WTC11 (cell line): ENCODE results near the gene KIAA0753. TPM values are rescaled to one million over a fixed set of nuclear protein-coding genes. Genes with fewer than 3 reads are reported as not detected.

ENCODE experiments used
- ATAC-seq: fragments of 200-7000 bp; cut with Tn5 transposase; 2 replicates; pipeline ENCODE4 v1.10.0; 2021; ENCODE audit warnings: mild to moderate bottlenecking, moderate library complexity
- CTCF ChIA-PET: fragments of 300-600 bp; sonication (Branson Sonifier 250); formaldehyde crosslinking; loops from one replicate; lab custom pipeline; 2021; ENCODE audit warnings: antibody characterized with exemption; lab: Charles Lee
- POLR2A ChIA-PET: fragments of 350-600 bp; sonication (Branson Sonifier 250); formaldehyde crosslinking; loops from one replicate; lab custom pipeline; 2021; ENCODE audit warnings: antibody characterized with exemption; lab: Charles Lee
- DNase-seq: peaks from one replicate; pipeline ENCODE4 v3.0.0; 2021; ENCODE audit warnings: low spot score
- H3K27ac Mint-ChIP-seq: 2 replicates; pipeline ENCODE4 v1.8.0; 2021; ENCODE audit warnings: mixed read lengths
- H3K27me3 Mint-ChIP-seq: 2 replicates; pipeline ENCODE4 v1.8.0; 2021; ENCODE audit warnings: low read depth, mild to moderate bottlenecking, moderate library complexity, mixed read lengths
- H3K36me3 Mint-ChIP-seq: 2 replicates; pipeline ENCODE4 v1.8.0; 2021; ENCODE audit warnings: mixed read lengths
- H3K4me1 Mint-ChIP-seq: 2 replicates; pipeline ENCODE4 v1.8.0; 2022; ENCODE audit warnings: mixed read lengths
- H3K4me3 Mint-ChIP-seq: 2 replicates; pipeline ENCODE4 v1.8.0; 2021; ENCODE audit warnings: mild to moderate bottlenecking, moderate library complexity, mixed read lengths
- H3K9me3 Mint-ChIP-seq: 2 replicates; pipeline ENCODE4 v1.8.0; 2021; ENCODE audit warnings: mixed read lengths
- ESRRA ChIP-seq: sonication (generic); formaldehyde crosslinking; IDR thresholded peaks from 2 replicates; pipeline ENCODE4 v1.8.1; 2022; ENCODE audit warnings: mild to moderate bottlenecking, missing genetic modification reagents, borderline replicate concordance
- FOXK1 ChIP-seq: sonication (generic); formaldehyde crosslinking; IDR thresholded peaks from 2 replicates; pipeline ENCODE4 v1.8.0; 2022; ENCODE audit warnings: mild to moderate bottlenecking, moderate library complexity, missing genetic modification reagents
- JUN ChIP-seq: sonication (generic); formaldehyde crosslinking; IDR thresholded peaks from 2 replicates; pipeline ENCODE4 v1.8.0; 2023; ENCODE audit warnings: mild to moderate bottlenecking, missing genetic modification reagents
- KAT7 ChIP-seq: sonication (generic); formaldehyde crosslinking; IDR thresholded peaks from 2 replicates; pipeline ENCODE4 v1.8.1; 2023; ENCODE audit warnings: missing genetic modification reagents, mild to moderate bottlenecking, borderline replicate concordance
- NFE2L1 ChIP-seq: sonication (generic); formaldehyde crosslinking; IDR thresholded peaks from 2 replicates; pipeline ENCODE4 v1.8.1; 2023; ENCODE audit warnings: missing genetic modification reagents
- NR3C1 ChIP-seq: sonication (generic); formaldehyde crosslinking; conservative IDR thresholded peaks from 2 replicates; pipeline ENCODE4 v1.8.1; 2023; ENCODE audit warnings: low read depth, mild to moderate bottlenecking, missing genetic modification reagents
- RELA ChIP-seq: sonication (generic); formaldehyde crosslinking; IDR thresholded peaks from 2 replicates; pipeline ENCODE4 v1.8.1; 2022; ENCODE audit warnings: missing genetic modification reagents, mild to moderate bottlenecking, borderline replicate concordance
- SOX15 ChIP-seq: fragments of 250-450 bp; sonication (Bioruptor Pico); IDR thresholded peaks from 2 replicates; pipeline ENCODE4 v1.9.0; 2021; ENCODE audit warnings: mild to moderate bottlenecking
- TCF7 ChIP-seq: sonication (generic); formaldehyde crosslinking; IDR thresholded peaks from 2 replicates; pipeline ENCODE4 v1.8.0; 2022; ENCODE audit warnings: mild to moderate bottlenecking, low read depth, missing genetic modification reagents, moderate library complexity
- TEAD4 ChIP-seq: sonication (generic); formaldehyde crosslinking; IDR thresholded peaks from 2 replicates; pipeline ENCODE4 v1.8.0; 2022; ENCODE audit warnings: mild to moderate bottlenecking, missing genetic modification reagents
- ZNF232 ChIP-seq: sonication (generic); formaldehyde crosslinking; IDR thresholded peaks from 2 replicates; pipeline ENCODE4 v1.8.0; 2022; ENCODE audit warnings: mild to moderate bottlenecking, missing genetic modification reagents
- ZNF317 ChIP-seq: sonication (generic); formaldehyde crosslinking; IDR thresholded peaks from 2 replicates; pipeline ENCODE4 v1.8.1; 2023; ENCODE audit warnings: low read depth, mild to moderate bottlenecking, moderate library complexity, missing genetic modification reagents, borderline replicate concordance
- ZNF671 ChIP-seq: fragments of 250-450 bp; sonication (Bioruptor Pico); IDR thresholded peaks from 2 replicates; pipeline ENCODE4 v1.8.0; 2021; ENCODE audit warnings: mild to moderate bottlenecking
- total RNA-seq: library from RNA; stranded (reverse); gene quantifications from 3 replicates; pipeline ENCODE4 v1.2.3, GENCODE V29; 2021
- TF ChIP-seq, protein P1 (sequence below): sonication (generic); formaldehyde crosslinking; IDR thresholded peaks from 2 replicates; pipeline ENCODE4 v1.8.0; 2022; ENCODE audit warnings: mild to moderate bottlenecking, missing genetic modification reagents
- TF ChIP-seq, protein P2 (sequence below): fragments of 250-450 bp; sonication (Bioruptor Pico); IDR thresholded peaks from 2 replicates; pipeline ENCODE4 v2.1.2; 2022; ENCODE audit warnings: mild to moderate bottlenecking, moderate library complexity
- TF ChIP-seq, protein P3 (sequence below): fragments of 250-450 bp; sonication (Bioruptor Pico); conservative IDR thresholded peaks from 2 replicates; pipeline ENCODE4 v1.9.0; 2021; ENCODE audit warnings: mild to moderate bottlenecking
- TF ChIP-seq, protein P4 (sequence below): sonication (generic); formaldehyde crosslinking; IDR thresholded peaks from 2 replicates; pipeline ENCODE4 v1.8.0; 2023; ENCODE audit warnings: mild to moderate bottlenecking, missing genetic modification reagents
- TF ChIP-seq, protein P5 (sequence below): sonication (generic); formaldehyde crosslinking; conservative IDR thresholded peaks from 2 replicates; pipeline ENCODE4 v1.8.1; 2022; ENCODE audit warnings: mild to moderate bottlenecking, missing genetic modification reagents
- TF ChIP-seq, protein P6 (sequence below): sonication (generic); formaldehyde crosslinking; IDR thresholded peaks from 2 replicates; pipeline ENCODE4 v1.8.0; 2022; ENCODE audit warnings: mild to moderate bottlenecking, missing genetic modification reagents
- TF ChIP-seq, protein P7 (sequence below): sonication (generic); formaldehyde crosslinking; IDR thresholded peaks from 2 replicates; pipeline ENCODE4 v1.8.0; 2023; ENCODE audit warnings: missing genetic modification reagents
- TF ChIP-seq, protein P8 (sequence below): fragments of 250-450 bp; sonication (Bioruptor Pico); IDR thresholded peaks from 2 replicates; pipeline ENCODE4 v1.9.0; 2021; ENCODE audit warnings: mild to moderate bottlenecking

KIAA0753 gene
- total RNA-seq, 1 experiment from 2014 or later = 22.8 TPM

DNA sequence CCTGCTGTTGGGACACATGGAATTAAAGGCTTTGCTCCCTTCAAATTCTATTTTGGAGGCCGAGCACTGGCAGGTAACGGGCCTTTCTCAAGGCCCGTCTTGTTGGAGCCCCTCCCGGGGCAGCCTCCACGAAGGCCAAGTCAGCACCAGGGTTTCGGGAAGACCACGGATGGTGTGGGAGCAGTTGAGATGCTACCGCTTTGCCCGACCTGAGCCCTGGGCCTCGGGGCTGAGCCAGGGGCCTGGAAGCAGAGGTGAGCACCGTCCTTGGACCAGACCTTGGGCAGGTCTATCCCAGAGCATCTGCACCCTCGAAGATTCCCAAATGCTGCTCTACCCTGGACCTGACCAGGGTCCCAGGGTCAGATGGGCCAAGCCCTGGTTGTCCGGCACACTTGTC, 34.1 kb upstream of the KIAA0753 start (continued):
- TF ChIP-seq, protein P1, sequence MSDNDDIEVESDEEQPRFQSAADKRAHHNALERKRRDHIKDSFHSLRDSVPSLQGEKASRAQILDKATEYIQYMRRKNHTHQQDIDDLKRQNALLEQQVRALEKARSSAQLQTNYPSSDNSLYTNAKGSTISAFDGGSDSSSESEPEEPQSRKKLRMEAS (CRISPR knock-in tag) = no peak
- TF ChIP-seq ESRRA (CRISPR knock-in tag) (no peak), TCF7 (no peak), ZNF317 (CRISPR knock-in tag) (no peak), ZNF232 (CRISPR knock-in tag) (no peak), SOX15 (no peak), JUN (CRISPR knock-in tag) (no peak)
- TF ChIP-seq, protein P2, sequence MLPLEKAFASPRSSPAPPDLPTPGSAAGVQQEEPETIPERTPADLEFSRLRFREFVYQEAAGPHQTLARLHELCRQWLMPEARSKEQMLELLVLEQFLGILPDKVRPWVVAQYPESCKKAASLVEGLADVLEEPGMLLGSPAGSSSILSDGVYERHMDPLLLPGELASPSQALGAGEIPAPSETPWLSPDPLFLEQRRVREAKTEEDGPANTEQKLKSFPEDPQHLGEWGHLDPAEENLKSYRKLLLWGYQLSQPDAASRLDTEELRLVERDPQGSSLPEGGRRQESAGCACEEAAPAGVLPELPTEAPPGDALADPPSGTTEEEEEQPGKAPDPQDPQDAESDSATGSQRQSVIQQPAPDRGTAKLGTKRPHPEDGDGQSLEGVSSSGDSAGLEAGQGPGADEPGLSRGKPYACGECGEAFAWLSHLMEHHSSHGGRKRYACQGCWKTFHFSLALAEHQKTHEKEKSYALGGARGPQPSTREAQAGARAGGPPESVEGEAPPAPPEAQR (CRISPR knock-in tag) = no peak
- TF ChIP-seq, protein P3, sequence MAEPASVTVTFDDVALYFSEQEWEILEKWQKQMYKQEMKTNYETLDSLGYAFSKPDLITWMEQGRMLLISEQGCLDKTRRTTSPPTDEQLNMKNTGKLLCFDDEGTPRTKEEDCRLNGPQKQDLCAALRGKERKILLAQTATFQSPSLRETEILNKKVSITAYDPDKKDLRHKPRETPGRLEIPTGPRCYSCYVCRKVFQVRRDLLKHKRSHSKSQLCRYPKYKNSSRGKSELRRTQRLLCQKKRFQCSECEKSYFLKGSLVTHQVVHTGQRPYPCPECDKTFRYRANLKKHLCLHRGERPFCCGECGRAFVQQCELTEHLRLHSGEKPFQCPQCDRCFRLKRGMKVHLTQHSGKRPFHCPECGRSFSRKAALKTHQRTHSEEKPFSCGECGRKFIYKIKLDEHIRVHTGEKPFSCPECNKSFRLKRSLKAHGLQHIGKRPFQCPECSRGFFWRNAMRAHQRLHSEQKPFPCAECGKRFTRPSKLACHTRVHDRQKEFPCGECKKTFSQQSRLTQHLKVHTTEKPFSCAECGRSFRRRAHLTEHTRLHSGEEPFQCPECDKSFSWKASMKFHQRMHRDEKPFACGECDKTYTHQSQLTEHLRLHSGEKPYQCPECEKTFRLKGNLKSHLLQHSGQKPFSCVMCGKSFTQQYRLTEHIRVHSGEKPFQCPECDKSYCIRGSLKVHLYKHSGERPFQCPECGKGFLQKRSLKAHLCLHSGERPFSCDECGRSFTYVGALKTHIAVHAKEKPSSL = no peak

DNA sequence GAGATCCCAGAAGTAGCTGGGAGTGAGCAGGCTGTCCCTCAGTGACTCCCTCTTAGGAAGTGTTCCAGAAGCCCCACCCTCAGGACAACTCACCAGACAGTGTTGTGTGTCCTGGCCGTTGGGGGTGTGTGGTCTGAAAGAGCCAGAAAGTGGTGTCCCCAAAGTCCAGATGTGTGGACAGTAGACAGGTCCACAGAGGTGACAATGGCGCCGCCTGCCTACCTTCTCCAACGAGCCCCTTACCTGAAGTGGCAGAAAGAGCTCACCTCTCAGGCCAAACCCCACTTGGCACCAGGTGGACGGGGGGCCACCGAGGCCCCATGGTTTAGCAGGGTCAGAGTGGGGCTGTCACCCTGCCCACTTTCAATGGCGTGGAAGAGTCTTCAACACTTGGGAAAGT, 30.9 kb upstream of the KIAA0753 start:
- CTCF ChIA-PET = interaction anchor here (0.5 to 3.4 kb wide), 3 partner anchors 41 to 979 kb away, joined by 4 to 11 read pairs (median 9); partner anchors contain the start of genes ATP1B2 and SLC13A5
- H3K4me1 Mint-ChIP-seq = peaks cover 7% of the 10 kb centered on the region
- no peaks in the 10 kb centered on the region for H3K36me3 Mint-ChIP-seq
- POLR2A ChIA-PET = interaction anchor here (0.5 kb wide), 1 partner anchor 616 kb away, joined by 4 read pairs; no protein-coding TSS in a partner anchor
- ATAC-seq = no peak
- DNase-seq = no peak
- no peak overlapping the region for H3K4me3 Mint-ChIP-seq
- no peaks in the 10 kb centered on the region for H3K9me3 Mint-ChIP-seq
- TF ChIP-seq, protein P4, sequence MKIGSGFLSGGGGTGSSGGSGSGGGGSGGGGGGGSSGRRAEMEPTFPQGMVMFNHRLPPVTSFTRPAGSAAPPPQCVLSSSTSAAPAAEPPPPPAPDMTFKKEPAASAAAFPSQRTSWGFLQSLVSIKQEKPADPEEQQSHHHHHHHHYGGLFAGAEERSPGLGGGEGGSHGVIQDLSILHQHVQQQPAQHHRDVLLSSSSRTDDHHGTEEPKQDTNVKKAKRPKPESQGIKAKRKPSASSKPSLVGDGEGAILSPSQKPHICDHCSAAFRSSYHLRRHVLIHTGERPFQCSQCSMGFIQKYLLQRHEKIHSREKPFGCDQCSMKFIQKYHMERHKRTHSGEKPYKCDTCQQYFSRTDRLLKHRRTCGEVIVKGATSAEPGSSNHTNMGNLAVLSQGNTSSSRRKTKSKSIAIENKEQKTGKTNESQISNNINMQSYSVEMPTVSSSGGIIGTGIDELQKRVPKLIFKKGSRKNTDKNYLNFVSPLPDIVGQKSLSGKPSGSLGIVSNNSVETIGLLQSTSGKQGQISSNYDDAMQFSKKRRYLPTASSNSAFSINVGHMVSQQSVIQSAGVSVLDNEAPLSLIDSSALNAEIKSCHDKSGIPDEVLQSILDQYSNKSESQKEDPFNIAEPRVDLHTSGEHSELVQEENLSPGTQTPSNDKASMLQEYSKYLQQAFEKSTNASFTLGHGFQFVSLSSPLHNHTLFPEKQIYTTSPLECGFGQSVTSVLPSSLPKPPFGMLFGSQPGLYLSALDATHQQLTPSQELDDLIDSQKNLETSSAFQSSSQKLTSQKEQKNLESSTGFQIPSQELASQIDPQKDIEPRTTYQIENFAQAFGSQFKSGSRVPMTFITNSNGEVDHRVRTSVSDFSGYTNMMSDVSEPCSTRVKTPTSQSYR = no peak
- no peak for TF ChIP-seq RELA
- TF ChIP-seq NR3C1 (CRISPR knock-in tag) = no peak
- no peak for TF ChIP-seq TEAD4
- TF ChIP-seq, protein P5, sequence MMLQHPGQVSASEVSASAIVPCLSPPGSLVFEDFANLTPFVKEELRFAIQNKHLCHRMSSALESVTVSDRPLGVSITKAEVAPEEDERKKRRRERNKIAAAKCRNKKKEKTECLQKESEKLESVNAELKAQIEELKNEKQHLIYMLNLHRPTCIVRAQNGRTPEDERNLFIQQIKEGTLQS (CRISPR knock-in tag) = no peak
- TF ChIP-seq NFE2L1 = no peak
- no peak for TF ChIP-seq SOX15
- no peak for TF ChIP-seq ZNF671
- TF ChIP-seq, protein P6, sequence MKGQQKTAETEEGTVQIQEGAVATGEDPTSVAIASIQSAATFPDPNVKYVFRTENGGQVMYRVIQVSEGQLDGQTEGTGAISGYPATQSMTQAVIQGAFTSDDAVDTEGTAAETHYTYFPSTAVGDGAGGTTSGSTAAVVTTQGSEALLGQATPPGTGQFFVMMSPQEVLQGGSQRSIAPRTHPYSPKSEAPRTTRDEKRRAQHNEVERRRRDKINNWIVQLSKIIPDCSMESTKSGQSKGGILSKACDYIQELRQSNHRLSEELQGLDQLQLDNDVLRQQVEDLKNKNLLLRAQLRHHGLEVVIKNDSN (CRISPR knock-in tag) = no peak
- TF ChIP-seq KAT7 (CRISPR knock-in tag) = no peak
- no peak for TF ChIP-seq FOXK1 (CRISPR knock-in tag)
- TF ChIP-seq, protein P7, sequence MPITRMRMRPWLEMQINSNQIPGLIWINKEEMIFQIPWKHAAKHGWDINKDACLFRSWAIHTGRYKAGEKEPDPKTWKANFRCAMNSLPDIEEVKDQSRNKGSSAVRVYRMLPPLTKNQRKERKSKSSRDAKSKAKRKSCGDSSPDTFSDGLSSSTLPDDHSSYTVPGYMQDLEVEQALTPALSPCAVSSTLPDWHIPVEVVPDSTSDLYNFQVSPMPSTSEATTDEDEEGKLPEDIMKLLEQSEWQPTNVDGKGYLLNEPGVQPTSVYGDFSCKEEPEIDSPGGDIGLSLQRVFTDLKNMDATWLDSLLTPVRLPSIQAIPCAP = no peak
- TF ChIP-seq, protein P8, sequence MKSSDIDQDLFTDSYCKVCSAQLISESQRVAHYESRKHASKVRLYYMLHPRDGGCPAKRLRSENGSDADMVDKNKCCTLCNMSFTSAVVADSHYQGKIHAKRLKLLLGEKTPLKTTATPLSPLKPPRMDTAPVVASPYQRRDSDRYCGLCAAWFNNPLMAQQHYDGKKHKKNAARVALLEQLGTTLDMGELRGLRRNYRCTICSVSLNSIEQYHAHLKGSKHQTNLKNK (CRISPR knock-in tag) = no peak
- no peak overlapping the region for H3K27ac Mint-ChIP-seq
- peaks cover 12% of the 10 kb centered on the region for H3K27me3 Mint-ChIP-seq
